Suppressor macrophage treated with lipopolysaccharide for 1 hour (primary cell): ENCODE results near the gene TSSK2.

ENCODE experiments used
- DNase-seq, 3 donors: peaks; one replicate each; pipeline ENCODE4 v3.0.0-alpha.2; 2020 to 2022

The TSSK2 gene

DNA sequence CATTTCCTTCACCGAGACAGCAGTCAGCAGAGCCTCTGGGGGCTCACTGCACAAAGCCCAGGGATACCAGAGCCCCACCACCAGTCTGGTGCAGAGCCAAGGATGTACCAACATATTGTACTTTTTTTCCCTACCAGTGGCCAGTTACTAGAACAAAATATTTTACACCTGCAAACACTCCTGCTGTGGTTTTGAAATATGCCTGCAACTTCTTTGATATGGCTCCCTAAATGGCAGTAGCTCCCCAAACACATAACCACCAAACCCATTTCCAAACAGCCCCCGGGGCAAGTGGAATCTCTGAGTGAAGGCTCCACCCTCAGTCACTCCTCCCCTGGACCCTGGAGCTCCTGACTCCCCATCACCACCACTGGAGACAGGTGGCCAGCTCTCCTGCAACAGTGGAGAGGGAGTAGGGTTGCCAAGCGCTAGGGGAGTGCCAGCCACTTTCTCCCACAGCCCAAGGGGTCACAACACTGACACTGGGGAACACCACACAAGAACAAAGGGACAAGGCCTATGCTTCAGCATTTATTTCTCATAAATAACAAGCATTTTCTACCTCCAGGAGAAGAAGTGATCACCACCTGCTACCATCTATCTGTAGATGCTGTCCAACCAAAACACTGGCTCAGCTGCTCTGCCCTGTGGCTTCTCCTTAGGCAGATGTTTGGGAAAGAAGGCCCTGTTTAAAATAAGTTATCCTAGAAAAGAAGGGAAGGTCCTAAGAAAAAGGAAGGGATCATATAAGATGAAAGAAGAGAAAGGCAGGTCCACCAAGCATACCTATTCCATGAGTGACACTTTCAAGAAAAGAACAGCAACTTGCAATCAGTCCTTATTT, 24.0 kb upstream of the TSSK2 start:
- no peak for DNase-seq

DNA sequence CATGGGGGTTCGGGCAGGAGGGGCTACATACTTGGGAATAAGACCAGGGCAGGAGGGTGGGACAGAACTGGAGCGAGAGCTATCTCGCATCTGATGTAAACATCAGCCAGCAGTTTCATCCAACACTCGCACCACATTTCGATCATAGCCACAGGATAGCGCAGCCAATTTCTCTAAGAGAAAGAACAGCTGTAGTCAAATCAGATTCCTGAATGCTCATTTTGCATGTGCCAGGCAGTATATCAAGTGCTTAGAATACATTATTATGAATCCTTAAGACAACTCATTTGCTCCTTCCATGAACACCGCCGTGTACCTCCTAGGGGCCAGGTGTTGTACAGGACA, 23.4 kb upstream of the TSSK2 start:
- DNase-seq, result no peak

GRCh38 chr22:19108807-19109197, 22.3 kb upstream of the TSSK2 start:
- peak in 2 of 3 donors; percentile 20 to 47 for DNase-seq

DNA sequence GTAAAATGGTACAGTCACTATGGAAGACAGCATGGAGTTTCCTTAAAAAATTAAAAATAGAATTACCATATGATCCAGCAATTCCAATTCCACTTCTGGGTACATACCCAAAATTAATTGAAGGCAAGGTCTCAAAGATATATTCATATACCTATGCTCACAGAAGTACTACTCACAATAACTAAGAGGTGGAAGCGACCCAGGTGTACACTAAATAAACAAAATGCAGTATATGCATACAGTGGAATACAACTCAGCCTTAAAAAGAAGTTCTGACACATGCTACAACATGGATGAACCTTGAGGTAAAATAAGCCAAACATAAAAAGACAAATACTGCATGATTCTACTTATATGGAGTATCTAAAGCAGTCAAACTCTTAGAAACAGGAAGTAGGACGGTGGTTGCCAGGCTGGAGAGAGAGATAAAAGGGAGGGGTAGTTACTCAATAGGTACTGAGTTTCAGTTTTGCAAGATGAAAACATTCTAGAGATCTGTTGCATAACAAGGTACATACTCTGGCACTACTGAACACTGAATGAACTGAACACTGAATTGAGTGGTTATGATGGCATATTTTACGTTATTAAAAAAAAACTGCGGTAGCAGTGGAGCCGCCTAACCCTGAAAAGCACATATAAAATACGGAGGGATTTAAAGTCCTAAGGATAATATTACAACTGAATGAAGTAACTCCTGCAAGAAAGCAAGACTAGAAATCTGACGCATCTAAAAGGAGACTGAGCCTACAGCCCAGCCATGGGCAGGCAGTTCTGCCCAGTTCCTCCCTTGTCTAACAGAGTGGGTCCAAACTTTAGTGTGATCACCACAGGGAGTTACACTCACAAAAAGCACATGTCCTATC, 21.7 kb upstream of the TSSK2 start:
- DNase-seq, result peak; percentile 78 to 89 (median 85)

- DNase-seq, result no peak
These were observed 21.0 kb upstream of the TSSK2 start for GRCh38 chr22:19110064-19110458.

- peak in 2 of 3 donors; percentile 43 to 45 for DNase-seq
These were observed 20.5 kb upstream of the TSSK2 start for GRCh38 chr22:19110646-19111045.

DNA sequence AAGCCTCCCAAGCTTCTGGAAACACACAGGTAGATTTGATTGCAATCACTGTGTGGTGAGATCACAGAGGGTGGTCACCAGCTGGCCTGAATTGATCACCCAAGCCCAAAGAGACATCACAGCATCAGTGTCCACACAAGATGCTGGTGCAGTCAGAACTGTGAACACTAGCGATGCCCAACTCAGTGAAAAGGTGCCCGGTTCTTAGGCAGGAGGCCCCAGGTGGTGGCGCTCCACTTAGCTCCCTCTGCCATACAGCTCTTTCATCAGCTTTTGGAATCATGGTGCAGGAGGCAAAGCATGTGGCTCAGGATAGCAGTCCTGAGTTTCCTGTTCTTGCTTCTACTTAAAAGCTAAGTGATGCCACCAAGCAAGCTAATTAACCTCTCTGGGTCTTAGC, 20.0 kb upstream of the TSSK2 start:
- DNase-seq, result no peak

GRCh38 chr22:19111584-19111983, 19.5 kb upstream of the TSSK2 start:
- DNase-seq, result no peak

- DNase-seq, result no peak
These were observed 17.7 kb upstream of the TSSK2 start for GRCh38 chr22:19113429-19113828.

DNA sequence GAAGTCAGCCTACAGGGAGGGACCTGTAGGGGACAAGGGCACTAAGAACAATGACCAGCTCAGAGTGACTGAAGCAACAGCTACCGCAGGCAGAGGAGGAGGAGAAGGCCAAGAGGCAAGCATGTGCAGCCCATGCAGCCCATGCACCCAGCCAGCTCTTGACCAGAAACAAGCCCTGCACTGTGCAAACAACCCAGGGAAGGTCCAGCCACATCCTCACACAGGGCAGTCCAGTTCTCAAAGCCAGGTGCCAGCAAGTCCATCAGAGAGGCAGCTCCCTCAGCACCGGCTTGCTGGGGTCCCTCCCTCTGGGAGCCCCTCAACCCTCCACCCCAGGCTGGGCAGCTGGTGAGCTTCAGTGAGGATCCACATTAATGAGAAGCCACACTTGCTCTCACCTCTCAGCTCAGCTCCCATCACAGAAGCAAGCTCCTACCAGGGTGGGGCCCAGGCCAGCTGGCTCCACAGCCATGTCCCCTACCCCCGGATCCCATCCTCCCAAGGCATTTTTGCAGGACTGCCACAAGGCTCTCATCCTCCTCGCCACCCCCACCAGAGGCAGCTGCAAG, 16.0 kb upstream of the TSSK2 start:
- DNase-seq, result no peak

- no peak for DNase-seq
These were observed 15.5 kb upstream of the TSSK2 start for GRCh38 chr22:19115628-19116027.

DNA sequence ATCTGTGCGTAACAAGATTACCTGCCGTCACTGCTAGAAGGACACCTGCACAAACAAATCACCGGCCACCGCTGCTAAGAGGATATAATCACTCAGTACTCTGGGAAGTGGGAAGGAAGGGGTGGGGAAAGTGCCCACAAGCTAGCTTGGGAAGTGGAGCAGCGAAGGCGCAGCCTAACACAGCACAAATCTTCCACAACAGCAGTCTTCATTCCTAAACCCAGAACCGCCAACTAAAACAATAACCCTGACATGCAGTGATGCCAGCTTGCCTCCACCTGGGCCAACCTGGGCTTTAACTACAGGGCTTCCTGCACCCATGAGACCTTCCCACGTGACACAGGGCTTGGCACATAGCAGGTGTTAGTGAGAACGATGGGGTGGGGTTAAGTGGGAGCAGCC, 14.0 kb upstream of the TSSK2 start:
- DNase-seq, result no peak

DNA sequence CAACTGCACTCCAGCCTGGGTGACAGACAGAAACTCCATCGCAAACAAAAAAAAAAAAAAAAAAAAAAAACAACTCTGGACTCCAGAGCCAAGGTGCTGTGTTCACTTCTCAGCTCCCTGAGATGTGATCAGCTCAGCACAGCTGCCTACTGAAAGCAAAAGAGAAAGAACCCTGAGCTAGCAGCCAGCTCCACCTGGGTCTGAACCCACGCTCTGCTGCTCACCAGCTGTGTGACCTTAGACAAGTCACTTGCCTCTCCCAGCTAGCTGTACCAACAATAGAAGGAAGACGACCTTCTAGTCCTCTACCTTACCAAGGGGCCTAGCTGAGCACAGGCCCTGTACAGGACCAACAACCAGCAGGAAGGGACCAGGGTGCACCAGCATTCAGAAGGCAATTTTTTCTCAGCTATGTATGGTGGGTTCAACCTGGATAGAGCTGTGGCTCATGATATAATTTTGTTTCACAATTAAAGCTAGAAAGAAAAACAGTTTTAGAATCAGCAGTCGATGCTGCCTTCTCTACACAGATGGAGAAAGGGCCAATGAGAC, 12.7 kb upstream of the TSSK2 start:
- no peak for DNase-seq

GRCh38 chr22:19119949-19120348, 11.2 kb upstream of the TSSK2 start:
- no peak for DNase-seq

GRCh38 chr22:19120829-19121630, 10.1 kb upstream of the TSSK2 start:
- peak in 1 of 3 donors; percentile 17 for DNase-seq

DNA sequence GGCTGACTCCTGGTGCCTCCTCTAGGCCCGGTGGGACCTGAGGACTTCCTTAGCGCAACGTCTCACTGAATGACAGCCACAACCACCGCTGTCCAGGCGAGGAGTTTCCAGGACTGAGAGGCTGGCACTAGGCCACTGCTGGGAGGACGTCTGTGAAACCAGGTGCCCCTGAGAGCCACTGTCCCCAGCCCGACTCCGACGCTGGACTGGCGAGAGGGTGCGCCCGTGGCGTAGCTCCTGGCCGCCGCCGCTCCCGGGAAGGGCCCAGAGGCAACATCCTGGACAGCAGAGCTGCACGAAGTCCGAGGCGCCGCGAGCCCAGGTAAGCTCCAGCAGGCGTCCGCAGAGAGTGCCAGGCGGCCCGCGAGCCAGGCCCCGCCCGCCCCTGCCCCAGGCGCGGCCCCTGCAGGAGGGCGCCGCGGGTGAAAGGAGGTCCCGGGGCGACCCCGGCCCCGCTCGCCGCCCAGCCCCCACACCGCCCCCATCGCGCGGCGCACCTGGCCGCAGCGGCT, 9.4 kb upstream of the TSSK2 start:
- peak; percentile 53 to 73 (median 56) for DNase-seq

GRCh38 chr22:19122143-19122751, 8.9 kb upstream of the TSSK2 start, which contains the start of gene DGCR2:
Gene DGCR2 (minus strand): TSS chr22:19122412. CDS start chr22:19122206, 206 bp downstream.
- DNase-seq, result peak; percentile 98 to 100 (median 100)

GRCh38 chr22:19122752-19123492, 8.2 kb upstream of the TSSK2 start:
- peak; percentile 40 to 60 (median 46) for DNase-seq

DNA sequence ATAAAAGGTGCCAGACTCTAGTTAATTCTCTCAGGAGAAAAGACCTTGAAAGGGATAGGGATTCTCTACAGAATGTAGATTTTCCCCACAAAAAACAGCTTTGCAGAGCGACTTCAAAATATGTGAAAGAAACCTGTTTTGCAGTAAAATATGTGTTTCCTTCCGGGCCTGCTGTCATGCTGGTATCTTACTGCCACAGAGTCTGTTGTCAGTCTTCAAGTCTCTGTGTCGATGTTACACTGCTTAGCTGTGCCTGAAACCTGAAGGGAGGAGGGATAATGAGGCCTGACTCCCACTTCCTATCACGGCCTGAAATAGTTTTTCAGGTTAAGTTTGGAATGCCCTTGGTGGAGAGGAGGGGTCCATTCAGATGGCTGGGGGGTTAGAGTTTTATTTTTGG, 7.2 kb upstream of the TSSK2 start:
- DNase-seq, result no peak

DNA sequence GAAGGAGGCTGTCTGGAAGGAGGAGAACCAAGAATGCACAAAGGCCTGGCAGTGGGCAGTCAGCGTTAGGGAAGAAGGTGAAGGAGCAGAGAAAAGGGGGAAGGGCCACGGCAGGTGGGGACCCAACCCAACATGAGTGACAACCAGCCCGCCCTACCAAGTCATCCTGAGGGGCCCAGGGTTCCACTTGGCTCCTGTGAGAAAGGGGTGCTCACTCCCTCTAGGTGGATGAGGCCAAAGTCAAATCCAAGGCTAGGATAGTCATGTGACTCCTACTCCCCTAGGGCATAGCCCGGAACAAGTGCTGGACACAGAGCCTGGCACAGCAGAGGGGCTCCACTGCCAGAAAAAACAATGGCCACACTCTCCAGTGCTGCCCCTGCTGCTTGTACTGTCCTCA, 6.7 kb upstream of the TSSK2 start:
- no peak for DNase-seq

- no peak for DNase-seq
These were observed 6.1 kb upstream of the TSSK2 start for GRCh38 chr22:19125011-19125410.
